Neural cell (in vitro differentiated cells): ENCODE data around the gene HS2ST1. TPM values are rescaled to one million over a fixed set of nuclear protein-coding genes. Genes with fewer than 3 reads are reported as not detected.

Source experiments
- H2AFZ ChIP-seq: fragments of 200-600, 300-800 bp; sonication (generic), shearing (Covaris generic); 2 replicates; pipeline ENCODE4 v1.6.0; 2014; ENCODE audit warnings: low read depth, mild to moderate bottlenecking, antibody characterized with exemption, low read length, moderate library complexity
- H3F3A ChIP-seq: fragments of 200-600 bp; shearing (Covaris generic); 2 replicates; pipeline ENCODE4 v1.6.1; 2016; ENCODE audit warnings: mild to moderate bottlenecking, moderate library complexity, mixed read lengths, antibody characterized with exemption, low read length; ENCODE audit not compliant: insufficient read depth, poor library complexity, severe bottlenecking
- H3K27ac ChIP-seq: fragments of 200-600, 300-800 bp; sonication (generic), shearing (Covaris generic); 2 replicates; pipeline ENCODE4 v1.5.1; 2014; ENCODE audit warnings: mild to moderate bottlenecking, low read length, moderate library complexity
- H3K27me3 ChIP-seq: fragments of 300-800, 200-600 bp; sonication (generic), shearing (Covaris generic); 2 replicates; pipeline ENCODE4 v1.6.0; 2014; ENCODE audit warnings: mild to moderate bottlenecking, low read depth, low read length, moderate library complexity; ENCODE audit not compliant: insufficient read depth
- H3K36me3 ChIP-seq: fragments of 300-800, 200-600 bp; sonication (generic), shearing (Covaris generic); 2 replicates; pipeline ENCODE4 v1.5.1; 2014; ENCODE audit warnings: mild to moderate bottlenecking, antibody characterized with exemption, low read length, moderate library complexity; ENCODE audit not compliant: insufficient read depth
- H3K4me2 ChIP-seq: fragments of 300-800, 200-600 bp; sonication (generic), shearing (Covaris generic); 2 replicates; pipeline ENCODE4 v1.6.0; 2014; ENCODE audit warnings: mild to moderate bottlenecking, low read length
- H3K4me3 ChIP-seq: fragments of 300-800, 200-600 bp; sonication (generic), shearing (Covaris generic); 2 replicates; pipeline ENCODE4 v1.5.1; 2014; ENCODE audit warnings: mild to moderate bottlenecking, low read length, moderate library complexity
- H3K79me2 ChIP-seq: fragments of 200-600 bp; shearing (Covaris generic); replicated peaks from 2 replicates; pipeline ENCODE4 v1.6.0; 2014; ENCODE audit warnings: mild to moderate bottlenecking, low read length, moderate library complexity; ENCODE audit not compliant: insufficient read depth
- H3K9ac ChIP-seq: fragments of 300-800, 200-600 bp; sonication (generic), shearing (Covaris generic); 2 replicates; pipeline ENCODE4 v1.6.1; 2016; ENCODE audit warnings: mild to moderate bottlenecking, low read length, mixed read lengths
- H3K9me2 ChIP-seq: fragments of 200-600 bp; shearing (Covaris generic); 2 replicates; pipeline ENCODE4 v1.6.1; 2016; ENCODE audit warnings: mild to moderate bottlenecking, low read length, mixed read lengths; ENCODE audit not compliant: insufficient read depth
- H3K9me3 ChIP-seq: fragments of 200-600, 300-800 bp; sonication (generic), shearing (Covaris generic); 2 replicates; pipeline ENCODE4 v1.6.1; 2016; ENCODE audit warnings: mild to moderate bottlenecking, mixed run types, low read length, moderate library complexity, mixed read lengths
- H4K20me1 ChIP-seq: fragments of 200-600 bp; shearing (Covaris generic); 2 replicates; pipeline ENCODE4 v1.6.1; 2016; ENCODE audit warnings: mild to moderate bottlenecking, mixed run types; ENCODE audit not compliant: insufficient read depth
- EP300 ChIP-seq: fragments of 450-650 bp; conservative IDR thresholded peaks from 2 replicates; pipeline ENCODE4 v1.6.1; 2014; ENCODE audit warnings: antibody characterized with exemption, mild to moderate bottlenecking, moderate library complexity; ENCODE audit not compliant: poor library complexity, severe bottlenecking
- EZH2 ChIP-seq: fragments of 200-600, 300-800 bp; shearing (Covaris generic), sonication (generic); IDR thresholded peaks from 2 replicates; pipeline ENCODE4 v1.6.1; 2014; ENCODE audit warnings: antibody characterized with exemption, low read length, borderline replicate concordance, mild to moderate bottlenecking; ENCODE audit not compliant: insufficient read depth, poor library complexity, severe bottlenecking
- MXI1 ChIP-seq: fragments of 450-650 bp; conservative IDR thresholded peaks from 2 replicates; pipeline ENCODE4 v1.6.1; 2014; ENCODE audit warnings: antibody characterized with exemption, mild to moderate bottlenecking; ENCODE audit not compliant: poor library complexity, severe bottlenecking
- POLR2AphosphoS5 ChIP-seq: IDR thresholded peaks from 2 replicates; pipeline ENCODE4 v1.6.1; 2012
- RAD21 ChIP-seq: fragments of 450-650 bp; conservative IDR thresholded peaks from 2 replicates; pipeline ENCODE4 v1.6.1; 2014; ENCODE audit warnings: antibody characterized with exemption, mild to moderate bottlenecking, moderate library complexity
- SMC3 ChIP-seq: fragments of 450-650 bp; conservative IDR thresholded peaks from 2 replicates; pipeline ENCODE4 v1.6.1; 2014; ENCODE audit warnings: antibody characterized with exemption, mild to moderate bottlenecking, moderate library complexity; ENCODE audit not compliant: poor library complexity
- TAF1 ChIP-seq: IDR thresholded peaks from 2 replicates; pipeline ENCODE4 v1.6.1; 2012; ENCODE audit warnings: low read depth
- polyA plus RNA-seq: library from polyadenylated mRNA; depleted of rRNA; stranded (reverse); fragments of >200 nt; gene quantifications from 2 replicates; pipeline ENCODE4 v1.2.3, GENCODE V29; 2014
- TF ChIP-seq, protein P1 (sequence below): fragments of 450-650 bp; IDR thresholded peaks from 2 replicates; pipeline ENCODE4 v1.5.1; 2014; ENCODE audit warnings: antibody characterized with exemption, mild to moderate bottlenecking, moderate library complexity; ENCODE audit not compliant: poor library complexity, severe bottlenecking
- TF ChIP-seq, protein P2 (sequence below): IDR thresholded peaks from 2 replicates; pipeline ENCODE4 v1.6.1; 2012; ENCODE audit warnings: borderline replicate concordance

Gene HS2ST1
- polyA plus RNA-seq, 1 donor from 2014 or later, result 24.7 TPM

DNA sequence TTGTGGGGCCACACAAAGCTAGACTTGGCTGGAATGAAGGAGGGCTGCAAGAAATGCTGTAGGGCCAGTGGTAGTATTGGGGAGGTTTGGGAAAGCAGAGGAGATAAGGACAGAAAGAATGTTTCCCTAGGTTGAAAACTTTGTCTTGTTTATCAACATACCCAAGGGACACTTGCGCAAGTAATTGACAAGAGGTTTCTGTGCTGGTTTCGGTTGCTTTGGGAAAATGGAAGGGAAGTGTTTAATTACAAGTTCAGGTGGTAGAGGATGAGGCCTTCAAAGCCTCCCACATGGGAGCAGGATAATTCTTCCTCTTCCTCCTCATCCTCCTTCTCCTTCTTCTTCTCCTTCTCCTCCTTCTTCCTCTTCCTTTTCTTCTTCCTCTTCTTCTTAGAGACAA is 232.1 kb downstream of the HS2ST1 start:
- H3K4me3 ChIP-seq, result no peak overlapping the region
- no peaks in the 10 kb centered on the region for H3K36me3 ChIP-seq
- no peaks in the 10 kb centered on the region for H3K9me3 ChIP-seq
- no peaks in the 10 kb centered on the region for H4K20me1 ChIP-seq
- H3K27me3 ChIP-seq, result no peaks in the 10 kb centered on the region
- H3K27ac ChIP-seq, result no peak overlapping the region
- TF ChIP-seq EP300 (no peak), TAF1 (no peak), MXI1 (no peak), POLR2AphosphoS5 (no peak), SMC3 (no peak), EZH2 (no peak), RAD21 (no peak)
- TF ChIP-seq, protein P1, sequence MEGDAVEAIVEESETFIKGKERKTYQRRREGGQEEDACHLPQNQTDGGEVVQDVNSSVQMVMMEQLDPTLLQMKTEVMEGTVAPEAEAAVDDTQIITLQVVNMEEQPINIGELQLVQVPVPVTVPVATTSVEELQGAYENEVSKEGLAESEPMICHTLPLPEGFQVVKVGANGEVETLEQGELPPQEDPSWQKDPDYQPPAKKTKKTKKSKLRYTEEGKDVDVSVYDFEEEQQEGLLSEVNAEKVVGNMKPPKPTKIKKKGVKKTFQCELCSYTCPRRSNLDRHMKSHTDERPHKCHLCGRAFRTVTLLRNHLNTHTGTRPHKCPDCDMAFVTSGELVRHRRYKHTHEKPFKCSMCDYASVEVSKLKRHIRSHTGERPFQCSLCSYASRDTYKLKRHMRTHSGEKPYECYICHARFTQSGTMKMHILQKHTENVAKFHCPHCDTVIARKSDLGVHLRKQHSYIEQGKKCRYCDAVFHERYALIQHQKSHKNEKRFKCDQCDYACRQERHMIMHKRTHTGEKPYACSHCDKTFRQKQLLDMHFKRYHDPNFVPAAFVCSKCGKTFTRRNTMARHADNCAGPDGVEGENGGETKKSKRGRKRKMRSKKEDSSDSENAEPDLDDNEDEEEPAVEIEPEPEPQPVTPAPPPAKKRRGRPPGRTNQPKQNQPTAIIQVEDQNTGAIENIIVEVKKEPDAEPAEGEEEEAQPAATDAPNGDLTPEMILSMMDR, result no peak
- TF ChIP-seq, protein P2, sequence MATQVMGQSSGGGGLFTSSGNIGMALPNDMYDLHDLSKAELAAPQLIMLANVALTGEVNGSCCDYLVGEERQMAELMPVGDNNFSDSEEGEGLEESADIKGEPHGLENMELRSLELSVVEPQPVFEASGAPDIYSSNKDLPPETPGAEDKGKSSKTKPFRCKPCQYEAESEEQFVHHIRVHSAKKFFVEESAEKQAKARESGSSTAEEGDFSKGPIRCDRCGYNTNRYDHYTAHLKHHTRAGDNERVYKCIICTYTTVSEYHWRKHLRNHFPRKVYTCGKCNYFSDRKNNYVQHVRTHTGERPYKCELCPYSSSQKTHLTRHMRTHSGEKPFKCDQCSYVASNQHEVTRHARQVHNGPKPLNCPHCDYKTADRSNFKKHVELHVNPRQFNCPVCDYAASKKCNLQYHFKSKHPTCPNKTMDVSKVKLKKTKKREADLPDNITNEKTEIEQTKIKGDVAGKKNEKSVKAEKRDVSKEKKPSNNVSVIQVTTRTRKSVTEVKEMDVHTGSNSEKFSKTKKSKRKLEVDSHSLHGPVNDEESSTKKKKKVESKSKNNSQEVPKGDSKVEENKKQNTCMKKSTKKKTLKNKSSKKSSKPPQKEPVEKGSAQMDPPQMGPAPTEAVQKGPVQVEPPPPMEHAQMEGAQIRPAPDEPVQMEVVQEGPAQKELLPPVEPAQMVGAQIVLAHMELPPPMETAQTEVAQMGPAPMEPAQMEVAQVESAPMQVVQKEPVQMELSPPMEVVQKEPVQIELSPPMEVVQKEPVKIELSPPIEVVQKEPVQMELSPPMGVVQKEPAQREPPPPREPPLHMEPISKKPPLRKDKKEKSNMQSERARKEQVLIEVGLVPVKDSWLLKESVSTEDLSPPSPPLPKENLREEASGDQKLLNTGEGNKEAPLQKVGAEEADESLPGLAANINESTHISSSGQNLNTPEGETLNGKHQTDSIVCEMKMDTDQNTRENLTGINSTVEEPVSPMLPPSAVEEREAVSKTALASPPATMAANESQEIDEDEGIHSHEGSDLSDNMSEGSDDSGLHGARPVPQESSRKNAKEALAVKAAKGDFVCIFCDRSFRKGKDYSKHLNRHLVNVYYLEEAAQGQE, result no peak
- H3K9ac ChIP-seq, result no peak overlapping the region
- H3K9me2 ChIP-seq, result no peaks in the 10 kb centered on the region
- H3F3A ChIP-seq, result no peaks in the 10 kb centered on the region
- H3K79me2 ChIP-seq, result no peaks in the 10 kb centered on the region
- H3K4me2 ChIP-seq, result no peak overlapping the region
- H2AFZ ChIP-seq, result no peak overlapping the region

DNA sequence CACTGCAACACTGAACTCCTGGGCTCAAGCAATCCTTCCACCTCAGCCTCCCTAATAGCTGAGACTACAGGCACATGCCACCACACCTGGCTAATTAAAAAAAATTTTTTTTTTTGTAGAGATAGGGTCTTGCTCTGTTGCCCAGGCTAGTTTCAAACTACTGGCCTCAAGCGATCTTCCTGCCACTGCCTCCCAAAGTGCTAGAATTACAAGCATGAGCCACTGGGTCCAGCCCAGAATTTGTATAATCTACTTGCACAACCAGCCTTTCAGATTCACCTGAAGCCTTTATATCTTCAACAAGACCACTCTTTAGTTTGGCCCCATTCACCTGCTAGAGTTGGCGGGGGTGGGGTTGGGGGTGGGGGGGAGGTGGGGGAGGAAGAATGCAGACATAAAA is 232.6 kb downstream of the HS2ST1 start:
- H2AFZ ChIP-seq, result no peak overlapping the region
- H3K4me2 ChIP-seq, result no peak overlapping the region
- H3K36me3 ChIP-seq, result no peaks in the 10 kb centered on the region
- no peak overlapping the region for H3K9ac ChIP-seq
- H3K27ac ChIP-seq, result no peak overlapping the region
- no peak overlapping the region for H3K4me3 ChIP-seq
- no peaks in the 10 kb centered on the region for H3K9me3 ChIP-seq
- H3K9me2 ChIP-seq, result no peaks in the 10 kb centered on the region
- no peak for TF ChIP-seq RAD21
- TF ChIP-seq POLR2AphosphoS5, result no peak
- TF ChIP-seq EP300, result no peak
- TF ChIP-seq, protein P2, result no peak
- TF ChIP-seq, protein P1, result no peak
- TF ChIP-seq TAF1, result no peak
- no peak for TF ChIP-seq MXI1
- no peak for TF ChIP-seq EZH2
- no peak for TF ChIP-seq SMC3
- H3K79me2 ChIP-seq, result no peaks in the 10 kb centered on the region
- no peaks in the 10 kb centered on the region for H3K27me3 ChIP-seq
- H3F3A ChIP-seq, result no peaks in the 10 kb centered on the region
- H4K20me1 ChIP-seq, result no peaks in the 10 kb centered on the region
